H1 (cell line): ENCODE data around the gene LIMK2. TPM values are rescaled to one million over a fixed set of nuclear protein-coding genes. Genes with fewer than 3 reads are reported as not detected.

Experiments
- ATF2 ChIP-seq: IDR thresholded peaks from 2 replicates; pipeline ENCODE4 v1.6.1; 2012; ENCODE audit warnings: low read length, inconsistent platforms
- ATF3 ChIP-seq: IDR thresholded peaks from 2 replicates; pipeline ENCODE4 v1.6.1; 2011; ENCODE audit warnings: low read depth, mild to moderate bottlenecking, low read length; ENCODE audit not compliant: insufficient read depth
- GABPA ChIP-seq: IDR thresholded peaks from 2 replicates; pipeline ENCODE4 v1.6.1; 2011; ENCODE audit warnings: mild to moderate bottlenecking, low read length, moderate library complexity, borderline replicate concordance; ENCODE audit not compliant: insufficient read depth
- RXRA ChIP-seq: IDR thresholded peaks from 2 replicates; pipeline ENCODE4 v1.6.1; 2011; ENCODE audit warnings: low read depth, mild to moderate bottlenecking, low read length, moderate library complexity; ENCODE audit not compliant: insufficient read depth
- TAF7 ChIP-seq: optimal IDR thresholded peaks from 2 replicates; pipeline ENCODE3; 2011; ENCODE audit warnings: low read depth, mild to moderate bottlenecking, inconsistent platforms, low read length, moderate library complexity, borderline replicate concordance
- polyA plus RNA-seq, 7 experiments: library from polyadenylated mRNA; depleted of rRNA in 3 of 7; stranded (reverse) in 5 of 7; unstranded in 2 of 7; fragments of >200 nt in 5 of 7; fragments of 200-250 nt in 2 of 7; gene quantifications; 1 replicate in 5 of 7; 2 replicates in 1 of 7; 4 replicates in 1 of 7; pipeline versions ENCODE4 v1.2.1 to v1.2.3, GENCODE V29; 2011 to 2013; ENCODE audit warnings: missing spikeins in 2 of 7, mixed read lengths in 2 of 7
- total RNA-seq: library from RNA; stranded (reverse); fragmentation: NEBNext Ultra II Directional; extraction: Animal tissue kit (Norgen Biotek cat#: 25700); gene quantifications from 2 replicates; pipeline ENCODE4 v1.2.1, GENCODE V29; 2021

Gene LIMK2
- total and polyA plus RNA-seq, 2 of the 8 experiments (the other 6 are each of a cell fraction or from before 2014, with no cell fraction given), result 13.2 to 37.6 TPM

- TF ChIP-seq TAF7 (no peak), ATF2 (no peak), RXRA (no peak), ATF3 (no peak), GABPA (no peak)
These were observed 48.4 kb downstream of the LIMK2 start (continued) for GRCh38 chr22:31260474-31260856.
